GM12878 (cell line): ENCODE results near the gene NEGR1. TPM values are rescaled to one million over a fixed set of nuclear protein-coding genes. Genes with fewer than 3 reads are reported as not detected.

ENCODE experiments used
- ATAC-seq: fragments of 200-7000 bp; cut with Tn5 transposase; 3 replicates; pipeline ENCODE4 v1.9.1; 2020; ENCODE audit warnings: mild to moderate bottlenecking, moderate library complexity
- BruUV-seq: library from RNA; stranded (reverse); fragments of 400-500 nt; replicated peaks from 2 replicates; lab custom pipeline; 2021; lab: Mats Ljungman, UMichigan
- CTCF ChIA-PET: fragments of 300-600 bp; sonication (Branson Sonifier 250); formaldehyde crosslinking; extraction: SDS; loops from one replicate; lab custom pipeline; 2021; ENCODE audit warnings: inconsistent platforms; lab: Yijun Ruan, JAX
- POLR2A ChIA-PET: fragments of 350-600 bp; formaldehyde crosslinking; extraction: SDS; loops from one replicate; lab custom pipeline; 2021; ENCODE audit warnings: inconsistent platforms; lab: Charles Lee
- RAD21 ChIA-PET: fragments of 300-600 bp; sonication (Branson Sonifier 250); formaldehyde crosslinking; loops from one replicate; lab custom pipeline; 2023; ENCODE audit warnings: antibody characterized with exemption; ENCODE audit not compliant: unreplicated experiment; lab: Charles Lee
- SMC1A ChIA-PET: fragments of 300-600 bp; sonication (Branson Sonifier 250); formaldehyde crosslinking; loops from one replicate; lab custom pipeline; 2023; ENCODE audit not compliant: unreplicated experiment, uncharacterized antibody; lab: Charles Lee
- DNase-seq: peaks from one replicate; pipeline ENCODE4 v3.0.0-alpha.2; 2011; ENCODE audit warnings: low read depth, low spot score
- FAIRE-seq: peaks from 3 replicates; lab custom pipeline; 2011; peaks lifted over from hg19 to GRCh38; lab: Jason Lieb, UNC
- H2AFZ ChIP-seq: 2 replicates; pipeline ENCODE4 v1.6.0; 2011; ENCODE audit warnings: low read depth, low read length, control low read depth; ENCODE audit not compliant: control insufficient read depth
- H3K27ac ChIP-seq: 2 replicates; pipeline ENCODE4 v1.5.1; 2011; ENCODE audit warnings: control low read depth; ENCODE audit not compliant: control insufficient read depth, insufficient read depth
- H3K27me3 ChIP-seq, 2 experiments: replicated peaks in 1 of 2; 2 replicates each; pipeline versions ENCODE4 v1.6.0 to v1.6.1; 2011; ENCODE audit warnings: low read length in 1 of 2; ENCODE audit not compliant: control insufficient read depth in 2 of 2, insufficient read depth in 2 of 2
- H3K36me3 ChIP-seq, 2 experiments: 2 replicates each; pipeline ENCODE4 v1.5.1; 2011; ENCODE audit warnings: low read length in 1 of 2; ENCODE audit not compliant: control insufficient read depth in 2 of 2, insufficient read depth in 2 of 2
- H3K4me1 ChIP-seq: 2 replicates; pipeline ENCODE4 v1.6.1; 2011; ENCODE audit warnings: mild to moderate bottlenecking, low read length, moderate library complexity, mixed read lengths; ENCODE audit not compliant: control insufficient read depth, insufficient read depth
- H3K4me2 ChIP-seq: 2 replicates; pipeline ENCODE4 v1.6.0; 2011; ENCODE audit warnings: control low read depth; ENCODE audit not compliant: control insufficient read depth, insufficient read depth
- H3K4me3 ChIP-seq: fragments of 200-600 bp; sonication (generic); 2 replicates; pipeline ENCODE4 v1.5.1; 2016
- H3K79me2 ChIP-seq: 2 replicates; pipeline ENCODE4 v1.6.0; 2011; ENCODE audit warnings: low read length; ENCODE audit not compliant: control insufficient read depth, insufficient read depth
- H3K9ac ChIP-seq: 2 replicates; pipeline ENCODE4 v1.8.0; 2011; ENCODE audit warnings: low read length, control low read depth, mixed read lengths; ENCODE audit not compliant: control insufficient read depth, insufficient read depth
- H3K9me3 ChIP-seq: replicated peaks from 3 replicates; pipeline ENCODE4 v1.5.1; 2011; ENCODE audit warnings: mild to moderate bottlenecking, low read length; ENCODE audit not compliant: control insufficient read depth, insufficient read depth
- H4K20me1 ChIP-seq: 2 replicates; pipeline ENCODE4 v1.6.0; 2011; ENCODE audit not compliant: control insufficient read depth, insufficient read depth
- BCL11A ChIP-seq: IDR thresholded peaks from 2 replicates; pipeline ENCODE4 v1.6.1; 2011; ENCODE audit warnings: low read depth, low read length
- CHD4 ChIP-seq: fragments of 200-600 bp; sonication (generic); IDR thresholded peaks from 2 replicates; pipeline ENCODE4 v1.6.1; 2016; ENCODE audit warnings: mild to moderate bottlenecking
- CREB1 ChIP-seq: IDR thresholded peaks from 2 replicates; pipeline ENCODE4 v1.6.1; 2012; ENCODE audit warnings: low read depth, mild to moderate bottlenecking, inconsistent platforms
- EP300 ChIP-seq, 2 experiments: fragments of 150-350 bp in 1 of 2; IDR thresholded peaks; 2 replicates each; pipeline ENCODE4 v1.6.1; 2011 to 2012; ENCODE audit warnings: low read depth in 2 of 2, low read length in 2 of 2, borderline replicate concordance in 1 of 2, improper control_type of control experiment in 1 of 2, inconsistent platforms in 1 of 2; ENCODE audit not compliant: control insufficient read depth in 1 of 2
- FOXM1 ChIP-seq: IDR thresholded peaks from 2 replicates; pipeline ENCODE4 v1.6.1; 2012; ENCODE audit warnings: low read depth, mild to moderate bottlenecking, inconsistent platforms, low read length, moderate library complexity
- MXI1 ChIP-seq: fragments of 150-350 bp; IDR thresholded peaks from 2 replicates; pipeline ENCODE4 v1.6.1; 2011; ENCODE audit warnings: low read depth, mild to moderate bottlenecking, inconsistent platforms, low read length, improper control_type of control experiment
- NR2C1 ChIP-seq: fragments of 450-650 bp; IDR thresholded peaks from 2 replicates; pipeline ENCODE4 v1.6.1; 2017; ENCODE audit warnings: antibody characterized with exemption, mild to moderate bottlenecking, moderate library complexity
- PAX8 ChIP-seq: fragments of 450-650 bp; IDR thresholded peaks from 2 replicates; pipeline ENCODE4 v1.6.1; 2017; ENCODE audit warnings: mild to moderate bottlenecking, moderate library complexity
- PML ChIP-seq: IDR thresholded peaks from 2 replicates; pipeline ENCODE4 v1.6.1; 2012; ENCODE audit warnings: low read length, inconsistent platforms
- RCOR1 ChIP-seq: conservative IDR thresholded peaks from 2 replicates; pipeline ENCODE4 v1.6.1; 2012; ENCODE audit warnings: low read depth, low read length, improper control_type of control experiment
- SMAD5 ChIP-seq: IDR thresholded peaks from 2 replicates; pipeline ENCODE4 v1.6.1; 2016; ENCODE audit warnings: antibody characterized with exemption, low read depth
- SMARCA5 ChIP-seq: fragments of 450-650 bp; IDR thresholded peaks from 2 replicates; pipeline ENCODE4 v1.6.1; 2017; ENCODE audit warnings: mild to moderate bottlenecking
- SPI1 ChIP-seq: IDR thresholded peaks from 2 replicates; pipeline ENCODE4 v1.6.1; 2011; ENCODE audit warnings: low read depth, mild to moderate bottlenecking, low read length, moderate library complexity, borderline replicate concordance; ENCODE audit not compliant: insufficient read depth
- ZNF24 ChIP-seq: fragments of 450-650 bp; IDR thresholded peaks from 2 replicates; pipeline ENCODE4 v1.6.1; 2017; ENCODE audit warnings: antibody characterized with exemption, mild to moderate bottlenecking
- WGBS: methylation state at CpG from one replicate; pipeline ENCODE4 v1.1.6; 2016; ENCODE audit warnings: low lambda C conversion rate; ENCODE audit not compliant: insufficient replicate concordance, insufficient coverage; ENCODE audit errors: missing lambda C conversion rate; 5-methylcytosine and 5-hydroxymethylcytosine counted together
- in situ Hi-C: fragments of 300-500 bp; cut with MboI; formaldehyde crosslinking; loops from 9 replicates; pipeline ENCODE4 v1.14.3; 2018; ENCODE audit warnings: mixed read lengths
- intact Hi-C: fragments of 100-400 bp; cut with micrococcal nuclease; formaldehyde crosslinking; loops from one replicate; pipeline ENCODE4 v1.14.2; 2022; ENCODE audit not compliant: unreplicated experiment
- polyA plus RNA-seq, 11 experiments: library from polyadenylated mRNA; depleted of rRNA in 4 of 11; unstranded in 6 of 11; stranded (reverse) in 5 of 11; fragments of >200 nt; fragmentation: Nextera tagmentation in 4 of 11; fragmentation: Illumina TruSeq in 1 of 11; extraction: Ambion mirVana in 4 of 11; extraction: Trizol in 1 of 11; gene quantifications; 1 replicate in 1 of 11; 2 replicates in 10 of 11; pipeline versions ENCODE4 v1.2.1 to v1.2.3, GENCODE V29; 2011 to 2016; ENCODE audit warnings: inconsistent platforms in 2 of 11, missing spikeins in 2 of 11, low read depth in 1 of 11
- total RNA-seq, 4 experiments: library from RNA; depleted of rRNA in 3 of 4; stranded (reverse); fragments of >200 nt in 3 of 4; fragmentation: Illumina TruSeq in 1 of 4; extraction: Trizol in 1 of 4; gene quantifications; 2 replicates each; pipeline versions ENCODE4 v1.2.1 to v1.2.3, GENCODE V29; 2013 to 2021
- TF ChIP-seq, protein P1 (sequence below): fragments of 450-650 bp; IDR thresholded peaks from 2 replicates; pipeline ENCODE4 v1.6.1; 2014; ENCODE audit warnings: mild to moderate bottlenecking
- TF ChIP-seq, protein P2 (sequence below): fragments of 450-650 bp; IDR thresholded peaks from 2 replicates; pipeline ENCODE4 v1.6.1; 2017; ENCODE audit warnings: mild to moderate bottlenecking, low read depth, inconsistent platforms; ENCODE audit not compliant: poor library complexity, severe bottlenecking

The NEGR1 gene
- total and polyA plus RNA-seq, 10 of the 15 experiments (the other 5 are each of a cell fraction or from before 2014, with no cell fraction given), result under 0.01 to 0.03 (median 0.01) TPM; not detected in 7

DNA sequence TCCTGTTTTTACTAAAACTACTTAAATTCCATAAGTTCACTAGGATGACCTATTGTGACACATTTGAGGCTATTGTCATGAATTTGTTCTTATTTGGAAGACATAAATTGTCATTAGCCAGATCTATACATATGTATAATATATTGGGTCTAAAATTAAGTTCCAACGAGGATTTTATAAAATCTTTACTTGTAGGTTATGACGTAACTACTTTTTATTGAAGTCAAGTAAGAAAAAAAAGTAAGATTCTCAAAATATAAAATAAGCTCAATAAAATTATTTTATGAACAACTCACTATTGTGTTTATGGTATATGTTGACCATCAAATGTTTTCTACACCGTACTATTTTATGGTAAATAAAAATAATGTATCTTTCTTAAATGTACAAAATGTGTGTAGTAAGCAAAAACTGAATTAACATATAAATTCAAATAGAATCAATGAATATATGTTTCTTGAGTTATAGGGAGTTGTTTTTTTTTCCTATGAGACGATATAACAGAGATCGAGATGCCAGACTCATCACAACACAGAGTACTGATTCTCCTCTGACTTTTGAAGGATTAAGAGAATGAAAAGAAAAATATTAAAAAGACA is 64.1 kb downstream of the NEGR1 start:
- no TSS peak for BruUV-seq
- POLR2A ChIA-PET, result no interaction called here
- H3K27me3 ChIP-seq, result no peaks in the 10 kb centered on the region
- no peak overlapping the region for H3K4me2 ChIP-seq
- no peak overlapping the region for H3K4me3 ChIP-seq
- no peak for DNase-seq
- ATAC-seq, result no peak
- in situ Hi-C loops (no loop called here), intact Hi-C loops (no loop called here)
- WGBS, result 24% methylated on average over 5 of the region's 5 CpGs
- no peaks in the 10 kb centered on the region for H4K20me1 ChIP-seq
- no peak for FAIRE-seq
- CTCF ChIA-PET, result no interaction called here
- H3K4me1 ChIP-seq, result no peaks in the 10 kb centered on the region
- H3K9ac ChIP-seq, result no peak overlapping the region
- no peaks in the 10 kb centered on the region for H3K79me2 ChIP-seq
- H3K9me3 ChIP-seq, result no peaks in the 10 kb centered on the region
- SMC1A ChIA-PET, result no interaction called here
- RAD21 ChIA-PET, result no interaction called here
- H2AFZ ChIP-seq, result no peak overlapping the region
- H3K36me3 ChIP-seq, result no peaks in the 10 kb centered on the region
- TF ChIP-seq ZNF24, result no peak
- TF ChIP-seq, protein P1, sequence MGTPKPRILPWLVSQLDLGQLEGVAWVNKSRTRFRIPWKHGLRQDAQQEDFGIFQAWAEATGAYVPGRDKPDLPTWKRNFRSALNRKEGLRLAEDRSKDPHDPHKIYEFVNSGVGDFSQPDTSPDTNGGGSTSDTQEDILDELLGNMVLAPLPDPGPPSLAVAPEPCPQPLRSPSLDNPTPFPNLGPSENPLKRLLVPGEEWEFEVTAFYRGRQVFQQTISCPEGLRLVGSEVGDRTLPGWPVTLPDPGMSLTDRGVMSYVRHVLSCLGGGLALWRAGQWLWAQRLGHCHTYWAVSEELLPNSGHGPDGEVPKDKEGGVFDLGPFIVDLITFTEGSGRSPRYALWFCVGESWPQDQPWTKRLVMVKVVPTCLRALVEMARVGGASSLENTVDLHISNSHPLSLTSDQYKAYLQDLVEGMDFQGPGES, result no peak
- TF ChIP-seq FOXM1, result no peak
- TF ChIP-seq BCL11A, result no peak
- no peak for TF ChIP-seq EP300 (IDR thresholded peaks at IDR 0.05; ENCODE audit: borderline replicate concordance in 1 of 2, control insufficient read depth in 1 of 2, low read depth in 2 of 2, low read length in 2 of 2)
- TF ChIP-seq CHD4, result no peak
- TF ChIP-seq MXI1, result no peak
- TF ChIP-seq SMAD5, result no peak
- TF ChIP-seq PAX8, result no peak
- no peak for TF ChIP-seq RCOR1
- TF ChIP-seq SPI1, result no peak
- TF ChIP-seq SMARCA5, result no peak
- TF ChIP-seq PML, result no peak
- no peak for TF ChIP-seq CREB1
- no peak for TF ChIP-seq NR2C1
- TF ChIP-seq, protein P2, sequence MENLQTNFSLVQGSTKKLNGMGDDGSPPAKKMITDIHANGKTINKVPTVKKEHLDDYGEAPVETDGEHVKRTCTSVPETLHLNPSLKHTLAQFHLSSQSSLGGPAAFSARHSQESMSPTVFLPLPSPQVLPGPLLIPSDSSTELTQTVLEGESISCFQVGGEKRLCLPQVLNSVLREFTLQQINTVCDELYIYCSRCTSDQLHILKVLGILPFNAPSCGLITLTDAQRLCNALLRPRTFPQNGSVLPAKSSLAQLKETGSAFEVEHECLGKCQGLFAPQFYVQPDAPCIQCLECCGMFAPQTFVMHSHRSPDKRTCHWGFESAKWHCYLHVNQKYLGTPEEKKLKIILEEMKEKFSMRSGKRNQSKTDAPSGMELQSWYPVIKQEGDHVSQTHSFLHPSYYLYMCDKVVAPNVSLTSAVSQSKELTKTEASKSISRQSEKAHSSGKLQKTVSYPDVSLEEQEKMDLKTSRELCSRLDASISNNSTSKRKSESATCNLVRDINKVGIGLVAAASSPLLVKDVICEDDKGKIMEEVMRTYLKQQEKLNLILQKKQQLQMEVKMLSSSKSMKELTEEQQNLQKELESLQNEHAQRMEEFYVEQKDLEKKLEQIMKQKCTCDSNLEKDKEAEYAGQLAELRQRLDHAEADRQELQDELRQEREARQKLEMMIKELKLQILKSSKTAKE, result no peak
- H3K27ac ChIP-seq, result no peak overlapping the region
